ENCODE measurements around the gene CUBN.

The CUBN gene

DNA sequence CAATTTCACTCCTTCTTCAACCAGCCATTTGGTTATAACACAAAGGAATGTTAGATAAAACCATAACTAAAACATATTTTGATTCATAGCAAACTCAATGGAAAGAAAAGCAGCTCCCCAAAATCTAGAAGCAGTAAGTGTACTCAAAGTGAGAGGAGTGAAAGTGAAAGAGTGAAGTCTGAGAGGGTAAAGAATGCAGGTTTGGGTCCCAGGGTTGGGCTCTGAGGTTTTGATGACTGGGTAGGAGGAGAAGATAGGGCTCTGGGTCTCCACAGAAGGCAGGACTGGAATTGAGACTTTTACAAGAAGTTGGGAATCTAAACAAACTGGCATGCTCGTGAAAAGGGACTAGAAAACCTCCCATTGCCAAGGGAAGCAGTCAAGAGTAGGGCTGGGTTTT, 227.0 kb downstream of the CUBN start:
- no peak for DNase-seq (ENCODE audit: low read depth in 1 of 2, low spot score in 1 of 2)
- no peak overlapping the region for H3K27ac ChIP-seq (replicated peaks)
- TF ChIP-seq REST (IDR thresholded peaks at IDR 0.05; ENCODE audit: insufficient replicate concordance, low read depth) (no peak), SPI1 (IDR thresholded peaks at IDR 0.05; ENCODE audit: borderline replicate concordance, low read depth) (no peak), GABPA (IDR thresholded peaks at IDR 0.05; ENCODE audit: low read depth) (no peak), CTCF (IDR thresholded peaks at IDR 0.05; ENCODE audit: insufficient read depth, low read length) (no peak), POLR2AphosphoS5 (IDR thresholded peaks at IDR 0.05; ENCODE audit: low read depth) (no peak)
- H3K4me3 ChIP-seq (replicated peaks; ENCODE audit: insufficient read depth, low read length): no peak overlapping the region
- no peaks in the 10 kb centered on the region for H3K27me3 ChIP-seq (ENCODE audit: insufficient read depth, poor library complexity, severe bottlenecking)

DNA sequence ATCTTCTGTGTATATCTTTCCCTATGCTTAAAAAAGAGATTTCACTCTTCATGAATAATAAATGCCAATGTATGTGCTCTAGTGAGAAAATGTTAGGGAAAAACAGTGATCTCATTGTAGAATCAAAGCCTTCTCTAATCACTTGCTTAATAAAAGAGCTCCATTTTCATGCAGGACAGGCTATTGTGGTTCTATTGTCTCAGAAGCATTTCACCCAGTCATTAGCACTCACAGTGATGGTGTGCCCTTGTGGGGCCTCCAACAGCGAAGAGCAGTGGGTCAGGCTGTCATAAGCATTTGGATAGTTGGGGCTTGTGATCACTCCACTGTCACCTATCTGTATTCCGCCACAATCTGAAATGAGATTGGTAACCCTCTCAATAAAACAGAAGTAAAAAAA, 228.5 kb downstream of the CUBN start:
- Histone ChIP-seq H3K4me3 (replicated peaks; ENCODE audit: insufficient read depth, low read length) (no peak overlapping the region), H3K27ac (replicated peaks) (no peak overlapping the region), H3K27me3 (ENCODE audit: insufficient read depth, poor library complexity, severe bottlenecking) (no peaks in the 10 kb centered on the region)
- no peak for DNase-seq (ENCODE audit: low read depth in 1 of 2, low spot score in 1 of 2)
- no peak for TF ChIP-seq CTCF (IDR thresholded peaks at IDR 0.05; ENCODE audit: insufficient read depth, low read length)
- TF ChIP-seq SPI1 (IDR thresholded peaks at IDR 0.05; ENCODE audit: borderline replicate concordance, low read depth): no peak
- TF ChIP-seq GABPA (IDR thresholded peaks at IDR 0.05; ENCODE audit: low read depth): no peak
- no peak for TF ChIP-seq REST (IDR thresholded peaks at IDR 0.05; ENCODE audit: insufficient replicate concordance, low read depth)
- TF ChIP-seq POLR2AphosphoS5 (IDR thresholded peaks at IDR 0.05; ENCODE audit: low read depth): no peak

GRCh38 chr10:16896993-16897392, 232.6 kb downstream of the CUBN start:
- H3K4me3 ChIP-seq (replicated peaks; ENCODE audit: insufficient read depth, low read length): no peak overlapping the region
- TF ChIP-seq POLR2AphosphoS5 (IDR thresholded peaks at IDR 0.05; ENCODE audit: low read depth) (no peak), GABPA (IDR thresholded peaks at IDR 0.05; ENCODE audit: low read depth) (no peak), SPI1 (IDR thresholded peaks at IDR 0.05; ENCODE audit: borderline replicate concordance, low read depth) (no peak), REST (IDR thresholded peaks at IDR 0.05; ENCODE audit: insufficient replicate concordance, low read depth) (no peak), CTCF (IDR thresholded peaks at IDR 0.05; ENCODE audit: insufficient read depth, low read length) (no peak)

More at GRCh38 chr10:16896993-16897392, 232.6 kb downstream of the CUBN start:
- DNase-seq (ENCODE audit: low read depth in 1 of 2, low spot score in 1 of 2): no peak
- Histone ChIP-seq H3K27ac (replicated peaks) (no peak overlapping the region), H3K27me3 (ENCODE audit: insufficient read depth, poor library complexity, severe bottlenecking) (no peaks in the 10 kb centered on the region)
